ENCODE results near the gene NIPAL1.

DNA sequence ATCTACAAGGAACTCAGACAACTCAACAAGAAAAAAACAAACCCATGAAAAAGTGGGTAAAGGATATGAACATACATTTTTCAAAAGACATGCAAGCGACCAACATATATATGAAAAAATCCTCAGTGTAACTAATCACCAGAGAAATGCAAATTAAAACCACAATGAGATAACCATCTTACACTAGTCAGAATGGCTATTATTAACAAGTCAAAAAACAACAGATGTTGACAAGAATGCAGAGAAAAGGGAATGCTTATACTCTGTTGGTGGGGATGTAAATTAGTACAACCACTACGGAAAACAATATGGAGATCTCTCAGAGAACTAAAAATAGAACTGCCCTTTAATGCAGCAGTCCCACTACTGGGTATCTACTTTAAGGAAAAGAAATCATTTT, 12.1 kb downstream of the NIPAL1 start:
- TF ChIP-seq TAF1 (IDR thresholded peaks at IDR 0.05; ENCODE audit: low read depth, low read length) (no peak), POLR2A (IDR thresholded peaks at IDR 0.05; ENCODE audit: low read depth, low read length) (no peak), POLR2AphosphoS5 (IDR thresholded peaks at IDR 0.05; ENCODE audit: low read depth, low read length) (no peak), PAX5 (IDR thresholded peaks at IDR 0.05; ENCODE audit: insufficient read depth, low read length, severe bottlenecking) (no peak), SPI1 (IDR thresholded peaks at IDR 0.05; ENCODE audit: low read depth, low read length) (no peak), POU2F2 (IDR thresholded peaks at IDR 0.05; ENCODE audit: low read depth, low read length) (0 out of 2 replicates have a peak, but pooled peaks have one; percentile 14)

Data from GM12891 (cell line).